Panc1 (cell line): ENCODE data around the gene NDUFAF5. TPM values are rescaled to one million over a fixed set of nuclear protein-coding genes. Genes with fewer than 3 reads are reported as not detected.

Experiments used
- ATAC-seq: fragments of 200-7000 bp; cut with Tn5 transposase; 2 replicates; pipeline ENCODE4 v1.9.1; 2020; ENCODE audit warnings: mild to moderate bottlenecking, moderate library complexity
- BruUV-seq: library from RNA; stranded (reverse); fragments of 400-500 nt; replicated peaks from 2 replicates; lab custom pipeline; 2021; lab: Mats Ljungman, UMichigan
- CTCF ChIA-PET: fragments of 300-600 bp; sonication (Branson Sonifier 250); formaldehyde crosslinking; loops from one replicate; lab custom pipeline; 2022; ENCODE audit warnings: antibody characterized with exemption; lab: Charles Lee
- POLR2A ChIA-PET: fragments of 300-600 bp; sonication (Branson Sonifier 250); formaldehyde crosslinking; loops from one replicate; lab custom pipeline; 2022; ENCODE audit warnings: antibody characterized with exemption; lab: Charles Lee
- DNase-seq: peaks from one replicate; pipeline ENCODE4 v3.0.0-alpha.2; 2010; ENCODE audit warnings: low read depth, low spot score
- H3K27ac ChIP-seq: 2 replicates; pipeline ENCODE4 v1.5.1; 2011; ENCODE audit warnings: mild to moderate bottlenecking, low read length, inconsistent platforms
- H3K27me3 ChIP-seq: fragments of 200-500 bp; sonication (Bioruptor generic); 2 replicates; pipeline ENCODE4 v1.6.0; 2014; ENCODE audit warnings: low read length, inconsistent platforms; ENCODE audit not compliant: control insufficient read depth, insufficient read depth
- H3K36me3 ChIP-seq: fragments of 200-500 bp; sonication (Bioruptor generic); 2 replicates; pipeline ENCODE4 v1.5.1; 2014; ENCODE audit warnings: inconsistent platforms, mild to moderate bottlenecking, low read length, moderate library complexity; ENCODE audit not compliant: control insufficient read depth, insufficient read depth
- H3K4me1 ChIP-seq: 2 replicates; pipeline ENCODE4 v1.5.1; 2011; ENCODE audit warnings: inconsistent platforms, mild to moderate bottlenecking, low read length, moderate library complexity; ENCODE audit not compliant: control insufficient read depth, insufficient read depth
- H3K4me3 ChIP-seq, 2 experiments: 2 replicates each; pipeline ENCODE4 v1.5.1; 2011 to 2012; ENCODE audit warnings: low read depth in 2 of 2, low read length in 2 of 2, mild to moderate bottlenecking in 2 of 2, inconsistent platforms in 1 of 2, moderate library complexity in 1 of 2
- H3K9me3 ChIP-seq: fragments of 200-500 bp; sonication (Bioruptor generic); 2 replicates; pipeline ENCODE4 v1.5.1; 2014; ENCODE audit warnings: low read depth, mild to moderate bottlenecking, inconsistent platforms, low read length, moderate library complexity; ENCODE audit not compliant: control insufficient read depth, insufficient read depth
- CTCF ChIP-seq: fragments of 450-650 bp; IDR thresholded peaks from 2 replicates; pipeline ENCODE4 v1.5.1; 2017; ENCODE audit warnings: mild to moderate bottlenecking
- POLR2AphosphoS5 ChIP-seq: IDR thresholded peaks from 2 replicates; pipeline ENCODE4 v1.6.1; 2012; ENCODE audit warnings: mild to moderate bottlenecking, low read depth, low read length, moderate library complexity
- REST ChIP-seq, 2 experiments: IDR thresholded peaks; 2 replicates each; pipeline ENCODE4 v1.6.1; 2011 to 2012; ENCODE audit warnings: low read depth in 2 of 2, control low read depth in 1 of 2, low read length in 1 of 2, mild to moderate bottlenecking in 1 of 2, moderate library complexity in 1 of 2; ENCODE audit not compliant: insufficient read depth in 1 of 2
- SIN3A ChIP-seq: IDR thresholded peaks from 2 replicates; pipeline ENCODE4 v1.6.1; 2012; ENCODE audit warnings: low read depth, mild to moderate bottlenecking, low read length, moderate library complexity, borderline replicate concordance; ENCODE audit not compliant: insufficient read depth
- TCF7L2 ChIP-seq: IDR thresholded peaks from 2 replicates; pipeline ENCODE4 v1.6.1; 2011; ENCODE audit warnings: mild to moderate bottlenecking, low read depth, low read length, inconsistent platforms
- in situ Hi-C: cut with HindIII; loops from 2 replicates; pipeline ENCODE4 v1.10.0; 2016; ENCODE audit warnings: low sequenced_read_pairs, low pct_unique_long_range_greater_than_20kb
- intact Hi-C: fragments of 100-400 bp; cut with micrococcal nuclease; formaldehyde crosslinking; loops from one replicate; pipeline ENCODE4 v1.10.0; 2022; ENCODE audit not compliant: unreplicated experiment
- total RNA-seq: library from RNA; stranded (reverse); gene quantifications from one replicate; pipeline ENCODE4 v1.2.1, GENCODE V29; 2021; ENCODE audit not compliant: unreplicated experiment

The NDUFAF5 gene
- total RNA-seq, 1 experiment from 2014 or later: 23.0 TPM

DNA sequence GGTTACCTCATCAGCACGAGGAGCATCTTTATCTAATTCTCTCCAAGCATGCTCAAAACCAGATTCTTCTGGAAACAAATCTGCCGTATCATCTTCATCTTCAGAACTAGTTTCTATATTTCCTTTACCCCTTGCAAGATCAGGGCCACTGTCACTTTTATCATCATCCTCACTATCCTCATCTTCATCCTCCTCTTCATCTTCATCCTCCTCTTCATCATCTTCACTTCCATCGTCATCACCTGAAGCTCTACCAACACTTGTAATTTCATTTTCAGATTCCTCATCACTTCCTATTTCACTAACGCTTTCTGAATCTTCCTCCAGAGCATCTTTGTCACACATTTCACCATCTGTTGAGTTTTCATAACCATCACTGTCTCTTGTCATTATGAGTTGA lies 9.0 kb upstream of the NDUFAF5 start:
- Histone ChIP-seq H3K27me3 (no peaks in the 10 kb centered on the region), H3K9me3 (no peaks in the 10 kb centered on the region), H3K4me3 (no peak overlapping the region), H3K27ac (no peak overlapping the region), H3K36me3 (peaks cover 69% of the 10 kb centered on the region), H3K4me1 (no peaks in the 10 kb centered on the region)
- no TSS peak for BruUV-seq
- no peak for TF ChIP-seq TCF7L2
- no peak for TF ChIP-seq POLR2AphosphoS5
- no peak for TF ChIP-seq CTCF
- no peak for TF ChIP-seq REST (IDR thresholded peaks at IDR 0.05; ENCODE audit: insufficient read depth in 1 of 2, low read depth in 2 of 2, low read length in 1 of 2)
- ChIA-PET CTCF (no interaction called here), POLR2A (interaction anchor here (1.0 kb wide), 1 partner anchor 8 kb away, joined by 4 read pairs; no protein-coding TSS in a partner anchor)
- in situ Hi-C loops (no loop called here), intact Hi-C loops (no loop called here)
- ATAC-seq (no peak), DNase-seq (no peak)

GRCh38 chr20:13777171-13777601 lies 7.6 kb upstream of the NDUFAF5 start:
- Histone ChIP-seq H3K4me1 (no peaks in the 10 kb centered on the region), H3K4me3 (no peak overlapping the region), H3K9me3 (no peaks in the 10 kb centered on the region), H3K27ac (no peak overlapping the region), H3K27me3 (no peaks in the 10 kb centered on the region), H3K36me3 (peaks cover 61% of the 10 kb centered on the region)
- BruUV-seq: no TSS peak
- TF ChIP-seq CTCF (no peak), TCF7L2 (no peak), POLR2AphosphoS5 (no peak), REST (IDR thresholded peaks at IDR 0.05; ENCODE audit: insufficient read depth in 1 of 2, low read depth in 2 of 2, low read length in 1 of 2) (no peak), SIN3A (no peak)
- in situ Hi-C loops (no loop called here), intact Hi-C loops (no loop called here)
- POLR2A ChIA-PET: interaction anchor here (0.6 kb wide), 1 partner anchor 19 kb away, joined by 3 read pairs; no protein-coding TSS in a partner anchor
- CTCF ChIA-PET: no interaction called here
- ATAC-seq: no peak
- no peak for DNase-seq
